Right lobe of liver (tissue), 6 donors: ENCODE data around the gene DCAF17. TPM values are rescaled to one million over a fixed set of nuclear protein-coding genes. Genes with fewer than 3 reads are reported as not detected.

Experiments
- ATAC-seq, 4 donors: fragments of 200-7000 bp; cut with Tn5 transposase; one replicate each; pipeline ENCODE4 v1.9.1; 2020; ENCODE audit warnings: mild to moderate bottlenecking in 4 of 4, moderate library complexity in 4 of 4
- DNase-seq, 3 donors: peaks; one replicate each; pipeline ENCODE4 v3.0.0-alpha.2; 2020
- H3K27ac ChIP-seq, 3 donors: fragments of 200-600 bp; one replicate each; pipeline ENCODE4 v1.8.0; 2022
- H3K27me3 ChIP-seq, 2 donors: fragments of 200-600 bp; one replicate each; pipeline ENCODE4 v1.8.0; 2022
- H3K36me3 ChIP-seq, 4 donors: fragments of 200-600 bp; sonication (generic) in 1 of 4; one replicate each; pipeline versions ENCODE4 v1.5.1 to v1.8.0; 2017 to 2022; ENCODE audit warnings: control low read depth in 1 of 4
- H3K4me1 ChIP-seq, 4 donors: fragments of 200-600 bp; sonication (generic) in 1 of 4; one replicate each; pipeline versions ENCODE4 v1.5.1 to v1.8.0; 2017 to 2022; ENCODE audit warnings: control low read depth in 1 of 4
- H3K4me3 ChIP-seq, 3 donors: fragments of 200-600 bp; one replicate each; pipeline ENCODE4 v1.8.0; 2022
- H3K9me3 ChIP-seq, 4 donors: fragments of 200-600 bp; sonication (generic) in 1 of 4; one replicate each; pipeline versions ENCODE4 v1.5.1 to v1.8.0; 2017 to 2022; ENCODE audit warnings: control low read depth in 1 of 4
- CTCF ChIP-seq, 4 donors: fragments of 200-600 bp in 3 of 4; fragments of 450-650 bp in 1 of 4; IDR thresholded peaks; one replicate each; pipeline versions ENCODE4 v1.5.1 to v1.8.0; 2016 to 2022; ENCODE audit warnings: antibody characterized with exemption in 4 of 4, mild to moderate bottlenecking in 2 of 4
- POLR2A ChIP-seq: fragments of 450-650 bp; IDR thresholded peaks from one replicate; pipeline ENCODE4 v1.6.1; 2017; ENCODE audit warnings: antibody characterized with exemption, mild to moderate bottlenecking
- WGBS: methylation state at CpG from one replicate; pipeline ENCODE4 v1.1.6; 2018; ENCODE audit warnings: low coverage, low lambda C conversion rate; ENCODE audit not compliant: insufficient coverage; ENCODE audit errors: missing lambda C conversion rate; 5-methylcytosine and 5-hydroxymethylcytosine counted together
- intact Hi-C, 2 donors: fragments of 100-400 bp; cut with DNase I; formaldehyde crosslinking; loops; one replicate each; pipeline versions ENCODE4 v1.11.2 to v1.14.1; 2022
- total RNA-seq, 6 experiments: library from RNA; depleted of rRNA in 2 of 6; stranded (reverse); fragments of >200 nt in 2 of 6; fragmentation: NEBNext Ultra II Directional in 3 of 6; extraction: Animal tissue kit (Norgen Biotek cat#: 25700) in 3 of 6; gene quantifications; one replicate each; pipeline versions ENCODE4 v1.1.0 to v1.2.4, GENCODE V29; 2016 to 2023
- donor health status: DM: no; HTN: yes; CAD: no.
- donor health status: DM: no; HTN: no; CAD: no.
- donor health status: DM: no; HTN: no; CAD: no.
- donor health status: DM: no; HTN: yes; CAD: no.
- donor health status: DM: no; HTN: yes; CAD: no.

DCAF17 gene
- total RNA-seq, 6 experiments from 2014 or later, result 5.5 to 8.1 (median 6.9) TPM

GRCh38 chr2:171389780-171390179, 44.2 kb upstream of the DCAF17 start:
- no peak for TF ChIP-seq POLR2A
- no peak for TF ChIP-seq CTCF (IDR thresholded peaks at IDR 0.05)
- no peak overlapping the region for H3K27ac ChIP-seq
- ATAC-seq (no peak), DNase-seq (no peak)
- WGBS, result 100% methylated on average over 1 of the region's 1 CpG
- H3K4me1 ChIP-seq, result no peaks in the 10 kb centered on the region
- H3K4me3 ChIP-seq, result no peak overlapping the region
- no peaks in the 10 kb centered on the region for H3K36me3 ChIP-seq
- intact Hi-C loops, result no loop called here
- H3K27me3 ChIP-seq, result no peaks in the 10 kb centered on the region
- H3K9me3 ChIP-seq, result no peaks in the 10 kb centered on the region

GRCh38 chr2:171390941-171391516, 43.0 kb upstream of the DCAF17 start:
- intact Hi-C loops, result no loop called here
- WGBS, result 89% methylated on average over 1 of the region's 1 CpG
- H3K9me3 ChIP-seq, result no peaks in the 10 kb centered on the region
- DNase-seq (no peak), ATAC-seq (no peak)
- H3K36me3 ChIP-seq, result no peaks in the 10 kb centered on the region
- H3K4me1 ChIP-seq, result no peaks in the 10 kb centered on the region
- TF ChIP-seq CTCF (IDR thresholded peaks at IDR 0.05) (no peak), POLR2A (no peak)
- no peaks in the 10 kb centered on the region for H3K27me3 ChIP-seq
- no peak overlapping the region for H3K4me3 ChIP-seq
- no peak overlapping the region for H3K27ac ChIP-seq

- no peak for TF ChIP-seq POLR2A
- no peak for TF ChIP-seq CTCF (IDR thresholded peaks at IDR 0.05)
- H3K36me3 ChIP-seq, result no peaks in the 10 kb centered on the region
- DNase-seq (no peak), ATAC-seq (no peak)
- no peaks in the 10 kb centered on the region for H3K9me3 ChIP-seq
- WGBS, result 90% methylated on average over 2 of the region's 2 CpGs
- intact Hi-C loops, result no loop called here
- H3K27ac ChIP-seq, result no peak overlapping the region
- no peak overlapping the region for H3K4me3 ChIP-seq
- no peaks in the 10 kb centered on the region for H3K4me1 ChIP-seq
- H3K27me3 ChIP-seq, result no peaks in the 10 kb centered on the region
Observed at GRCh38 chr2:171391532-171391931, 42.5 kb upstream of the DCAF17 start.

- H3K27ac ChIP-seq, result no peak overlapping the region
- no peaks in the 10 kb centered on the region for H3K36me3 ChIP-seq
- no peak for TF ChIP-seq CTCF (IDR thresholded peaks at IDR 0.05)
- no peak for TF ChIP-seq POLR2A
- no peaks in the 10 kb centered on the region for H3K9me3 ChIP-seq
- ATAC-seq, result no peak
- H3K4me3 ChIP-seq, result no peak overlapping the region
- no peaks in the 10 kb centered on the region for H3K4me1 ChIP-seq
- intact Hi-C loops, result no loop called here
- 89% methylated on average over 1 of the region's 1 CpG for WGBS
- DNase-seq, result no peak
- no peaks in the 10 kb centered on the region for H3K27me3 ChIP-seq
Observed at GRCh38 chr2:171393487-171393886, 40.5 kb upstream of the DCAF17 start.
